Ovary (tissue), 3 donors: ENCODE results near the gene TFCP2.

Experiments
- EP300 ChIP-seq: sonication (generic); formaldehyde crosslinking; IDR thresholded peaks from one replicate; pipeline ENCODE4 v1.6.1; 2017; ENCODE audit warnings: antibody characterized with exemption
- POLR2A ChIP-seq: fragments of 450-650 bp; IDR thresholded peaks from one replicate; pipeline ENCODE4 v1.6.1; 2017; ENCODE audit warnings: antibody characterized with exemption, mild to moderate bottlenecking, moderate library complexity
- TF ChIP-seq, protein P1 (sequence below), 3 donors: fragments of 450-650 bp in 2 of 3; fragments of 200-600 bp in 1 of 3; IDR thresholded peaks; one replicate each; pipeline versions ENCODE4 v1.5.1 to v1.8.0; 2016 to 2022; ENCODE audit warnings: antibody characterized with exemption in 3 of 3, mild to moderate bottlenecking in 1 of 3
- donor health status: DM: no; HTN: no; CAD: no.

DNA sequence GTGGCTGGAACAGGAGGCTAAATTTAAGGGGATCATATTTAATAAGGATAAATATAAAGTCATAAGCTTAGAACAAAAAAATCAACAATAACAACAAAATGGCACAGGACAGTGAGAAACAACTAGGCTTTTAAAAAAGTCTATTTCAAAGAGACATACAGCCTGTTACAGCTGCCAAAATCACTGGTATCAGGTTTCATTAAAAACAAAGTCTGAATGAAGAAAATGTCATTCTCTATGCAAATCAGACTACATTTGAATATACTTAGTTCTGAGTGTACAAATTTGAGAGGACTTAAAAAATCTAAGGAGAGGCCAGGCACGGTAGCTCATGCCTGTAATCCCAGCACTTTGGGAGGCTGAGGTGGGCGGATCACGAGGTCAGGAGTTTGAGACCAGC is 44.0 kb downstream of the TFCP2 start:
- TF ChIP-seq, protein P1, sequence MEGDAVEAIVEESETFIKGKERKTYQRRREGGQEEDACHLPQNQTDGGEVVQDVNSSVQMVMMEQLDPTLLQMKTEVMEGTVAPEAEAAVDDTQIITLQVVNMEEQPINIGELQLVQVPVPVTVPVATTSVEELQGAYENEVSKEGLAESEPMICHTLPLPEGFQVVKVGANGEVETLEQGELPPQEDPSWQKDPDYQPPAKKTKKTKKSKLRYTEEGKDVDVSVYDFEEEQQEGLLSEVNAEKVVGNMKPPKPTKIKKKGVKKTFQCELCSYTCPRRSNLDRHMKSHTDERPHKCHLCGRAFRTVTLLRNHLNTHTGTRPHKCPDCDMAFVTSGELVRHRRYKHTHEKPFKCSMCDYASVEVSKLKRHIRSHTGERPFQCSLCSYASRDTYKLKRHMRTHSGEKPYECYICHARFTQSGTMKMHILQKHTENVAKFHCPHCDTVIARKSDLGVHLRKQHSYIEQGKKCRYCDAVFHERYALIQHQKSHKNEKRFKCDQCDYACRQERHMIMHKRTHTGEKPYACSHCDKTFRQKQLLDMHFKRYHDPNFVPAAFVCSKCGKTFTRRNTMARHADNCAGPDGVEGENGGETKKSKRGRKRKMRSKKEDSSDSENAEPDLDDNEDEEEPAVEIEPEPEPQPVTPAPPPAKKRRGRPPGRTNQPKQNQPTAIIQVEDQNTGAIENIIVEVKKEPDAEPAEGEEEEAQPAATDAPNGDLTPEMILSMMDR (IDR thresholded peaks at IDR 0.05), result no peak
- no peak for TF ChIP-seq POLR2A
- TF ChIP-seq EP300, result no peak
